Glomerular visceral epithelial cell (primary cell): ENCODE results near the gene HCK.
"Not testable (repeated sequence)": the region's sequence is repeated elsewhere in the genome, so short reads cannot be mapped to it uniquely, and the experiment has no call there.

Experiments
- DNase-seq: peaks from one replicate; pipeline ENCODE4 v3.0.0-alpha.2; 2016; ENCODE audit errors: extremely low spot score

The HCK gene

GRCh38 chr20:32028647-32029372 is 23.2 kb upstream of the HCK start:
- DNase-seq: peak; percentile 22

GRCh38 chr20:32029561-32029960 is 22.5 kb upstream of the HCK start:
- no peak for DNase-seq

GRCh38 chr20:32031007-32031958 is 20.8 kb upstream of the HCK start:
- DNase-seq: peak; percentile 96

GRCh38 chr20:32033316-32033715 is 18.7 kb upstream of the HCK start:
- DNase-seq: no peak

- not testable (repeated sequence) for DNase-seq
These were observed 18.3 kb upstream of the HCK start for GRCh38 chr20:32033721-32034120.

- peak; percentile 25 for DNase-seq
These were observed 17.2 kb upstream of the HCK start for GRCh38 chr20:32034581-32035425.

DNA sequence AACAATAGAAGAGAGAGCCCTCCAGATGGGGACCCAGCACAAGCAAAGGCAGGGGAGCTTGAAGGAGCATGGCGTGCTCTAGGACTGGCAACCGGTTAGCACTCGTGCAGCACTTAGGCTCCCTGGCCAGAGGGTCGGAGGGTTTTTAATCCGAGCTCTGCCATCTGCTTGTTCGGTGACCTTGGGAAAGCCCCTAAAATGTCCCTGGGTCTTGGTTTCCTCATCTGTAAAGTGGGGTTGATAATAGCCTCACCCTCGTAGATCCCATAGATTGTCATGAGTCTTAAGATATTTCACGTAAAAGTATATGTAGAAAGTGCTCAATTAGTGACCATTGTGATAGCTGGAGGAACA is 16.6 kb upstream of the HCK start:
- no peak for DNase-seq

DNA sequence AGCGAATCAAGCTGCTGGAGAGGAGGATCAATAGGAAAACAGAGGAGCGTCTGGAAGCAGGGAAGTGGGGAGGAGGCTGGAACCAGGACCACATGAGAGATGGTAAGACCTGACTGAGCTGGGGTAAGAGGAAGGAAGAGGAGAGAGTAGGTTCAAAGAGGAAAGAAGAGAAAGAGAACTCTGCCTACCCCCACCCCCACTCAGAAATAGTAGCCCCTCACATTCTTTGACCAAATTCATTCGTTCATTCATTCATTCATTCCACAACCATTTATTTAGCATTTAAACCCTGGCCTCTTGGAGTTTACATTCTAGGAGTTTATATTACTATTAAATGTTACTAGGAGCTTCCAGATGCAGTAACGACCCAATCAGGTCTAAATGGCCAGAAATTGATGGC is 15.8 kb upstream of the HCK start:
- DNase-seq: no peak

GRCh38 chr20:32036716-32037485 is 15.1 kb upstream of the HCK start:
- no peak for DNase-seq

DNA sequence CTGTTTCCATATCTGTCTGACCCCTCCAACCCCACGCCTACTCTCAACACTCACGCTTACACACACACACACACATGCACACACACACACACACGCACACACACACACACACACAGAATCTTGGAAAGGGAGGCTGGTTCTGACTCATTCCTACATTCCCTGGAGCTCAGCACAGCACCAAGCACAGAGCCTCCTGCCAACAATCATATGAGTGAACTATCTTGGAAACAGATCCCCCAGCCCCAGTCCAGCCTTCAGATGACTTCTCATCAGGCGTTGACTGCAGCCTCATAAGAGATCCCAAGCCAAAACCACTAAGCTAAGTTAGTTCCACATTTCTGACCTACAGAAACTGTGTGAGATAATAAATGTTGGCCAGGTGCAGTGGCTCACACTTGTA is 14.1 kb upstream of the HCK start:
- DNase-seq: peak; percentile 23

- no peak for DNase-seq
These were observed 11.7 kb upstream of the HCK start for GRCh38 chr20:32040142-32040953.

DNA sequence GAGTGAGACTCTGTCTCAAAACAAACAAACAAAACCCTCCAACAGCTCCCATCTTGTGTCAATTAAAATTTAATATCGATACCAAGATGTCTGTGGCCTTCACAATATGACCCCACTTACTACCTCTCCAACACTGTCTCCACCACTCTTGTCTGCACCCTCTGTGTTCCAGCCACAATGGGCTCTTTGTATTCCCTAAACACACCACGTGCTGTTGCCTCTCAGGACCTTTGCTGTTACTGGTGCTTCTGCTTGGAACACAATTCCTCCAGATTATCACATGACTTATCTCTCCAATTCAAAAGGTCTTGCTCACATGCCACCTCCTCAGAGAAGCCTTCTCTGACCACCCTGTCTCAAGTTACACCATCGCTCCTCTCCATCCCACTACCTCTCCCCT is 6.0 kb upstream of the HCK start:
- DNase-seq: no peak

DNA sequence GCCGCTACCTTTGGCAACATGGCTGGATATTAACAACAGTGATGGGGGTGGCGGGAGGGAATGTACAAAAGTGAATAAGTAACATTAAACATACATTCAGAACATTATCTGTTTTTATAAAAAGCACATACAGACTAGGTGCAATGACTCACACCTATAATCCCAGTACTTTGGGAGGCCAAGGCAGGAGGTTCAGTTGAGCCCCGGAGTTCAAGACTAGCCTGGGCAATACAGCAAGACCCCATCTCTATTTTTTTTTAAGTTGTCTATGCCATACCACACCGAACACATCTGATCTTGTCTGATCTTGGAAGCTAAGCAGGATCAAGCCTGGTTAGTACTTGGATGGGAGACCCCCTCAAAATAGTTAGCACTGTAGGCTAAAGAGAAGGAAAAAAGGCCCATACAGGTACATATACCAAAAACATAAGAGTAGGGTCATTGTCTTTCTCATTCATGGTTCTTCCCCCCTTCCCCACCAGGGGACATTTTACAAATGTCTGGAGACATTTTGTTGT is 1.7 kb upstream of the HCK start:
- no peak for DNase-seq

GRCh38 chr20:32050851-32051556 is 1.0 kb upstream of the HCK start:
- DNase-seq: no peak

GRCh38 chr20:32051720-32052089 is 337 bp upstream of the HCK start:
- DNase-seq: no peak

DNA sequence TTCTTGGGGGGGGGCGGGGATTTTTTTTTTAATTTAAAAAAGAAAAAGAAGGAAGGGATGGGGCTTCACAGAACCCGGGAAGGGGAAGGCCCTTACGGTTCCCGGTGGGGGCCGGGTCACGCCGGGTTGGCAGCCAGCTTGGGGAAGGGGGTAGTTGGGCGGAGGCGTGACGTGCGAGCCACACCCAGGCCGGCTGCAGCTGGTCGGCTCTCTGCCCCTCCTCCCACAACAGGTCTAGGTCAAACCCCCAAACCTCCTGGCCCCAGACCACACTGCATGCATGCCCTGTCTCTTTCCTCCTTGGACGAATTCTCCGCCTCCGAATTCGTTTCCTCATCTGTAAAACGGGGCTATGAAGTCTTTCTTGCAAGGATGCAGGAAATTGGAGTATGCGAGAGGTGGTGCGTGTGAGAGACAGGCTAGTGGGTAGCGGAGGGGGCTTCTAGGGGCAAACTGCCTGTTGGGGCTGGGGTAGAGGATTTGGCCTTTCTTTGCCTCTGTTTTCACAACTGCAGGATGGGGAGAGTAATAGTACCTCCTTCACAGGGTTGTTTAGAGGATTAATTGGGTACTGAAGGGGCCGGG is 828 bp downstream of the HCK start:
- no peak for DNase-seq

DNA sequence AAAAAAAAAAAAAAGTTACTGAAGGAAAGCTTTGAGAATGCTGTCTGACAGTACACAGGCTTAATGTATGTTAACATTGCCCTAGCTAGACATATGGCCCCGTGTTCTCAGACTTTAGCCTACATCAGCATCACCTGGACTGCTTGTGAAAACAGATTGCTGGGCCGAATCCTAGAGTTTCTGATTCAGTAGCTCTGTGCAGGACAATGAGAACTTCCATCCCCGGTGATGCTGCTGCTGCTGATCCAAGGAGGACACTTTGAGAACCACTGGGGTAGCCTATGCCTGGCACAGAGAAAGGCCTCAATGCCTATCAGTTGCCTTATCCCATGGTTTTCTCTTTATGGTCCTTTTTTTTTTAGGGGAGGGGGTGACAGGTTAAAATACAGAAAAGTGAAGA is 1.6 kb downstream of the HCK start:
- no peak for DNase-seq

GRCh38 chr20:32056708-32057483 is 4.9 kb downstream of the HCK start:
- DNase-seq: no peak
